NCI-H82 treated with DMSO at 0.1 percent for 48 hours (cell line): ENCODE results near the gene STK32C.

Experiments
- DNase-seq: peaks from one replicate; lab custom pipeline; 2025; ENCODE audit not compliant: unreplicated experiment; lab: John Stamatoyannopoulos, UW

Gene STK32C

DNA sequence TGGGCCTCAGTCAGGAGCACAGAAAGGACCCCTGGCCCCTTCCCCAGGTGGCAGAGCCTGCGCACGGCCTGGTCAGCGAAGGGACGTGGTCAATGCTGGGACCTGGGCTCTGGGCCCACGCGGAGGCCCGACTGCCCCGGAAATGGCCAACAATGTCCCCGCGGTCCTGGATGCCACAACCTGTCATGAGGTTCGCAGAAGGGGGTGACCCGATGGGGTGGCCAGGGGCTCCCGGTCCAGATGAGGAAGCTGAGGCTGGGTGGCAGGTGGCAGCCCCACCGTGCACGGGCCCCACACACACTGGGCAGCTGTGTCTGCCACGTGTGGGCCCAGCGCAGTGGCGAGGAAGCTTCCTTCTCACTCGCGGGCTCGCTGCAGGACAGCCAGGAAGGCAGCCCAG, 71.6 kb downstream of the STK32C start:
- no peak for DNase-seq

DNA sequence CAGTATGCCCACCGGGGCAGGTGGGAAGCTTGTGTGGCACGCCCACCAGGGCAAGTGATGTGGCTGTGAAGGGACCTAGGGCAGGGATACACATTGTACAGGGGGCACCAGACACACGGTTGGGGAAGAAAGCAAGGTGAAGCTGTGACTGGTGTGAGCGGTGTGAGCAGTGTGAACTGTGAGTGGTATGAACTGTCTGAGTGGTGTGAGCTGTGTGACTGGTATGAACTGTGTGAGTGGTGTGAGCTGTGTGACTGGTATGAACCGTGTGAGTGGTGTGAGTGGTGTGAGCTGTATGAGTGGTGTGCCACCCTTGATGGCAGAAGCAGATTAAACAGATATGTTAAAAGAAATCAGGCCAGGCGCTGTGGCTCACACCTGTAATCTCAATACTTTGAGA, 72.9 kb downstream of the STK32C start:
- no peak for DNase-seq

DNA sequence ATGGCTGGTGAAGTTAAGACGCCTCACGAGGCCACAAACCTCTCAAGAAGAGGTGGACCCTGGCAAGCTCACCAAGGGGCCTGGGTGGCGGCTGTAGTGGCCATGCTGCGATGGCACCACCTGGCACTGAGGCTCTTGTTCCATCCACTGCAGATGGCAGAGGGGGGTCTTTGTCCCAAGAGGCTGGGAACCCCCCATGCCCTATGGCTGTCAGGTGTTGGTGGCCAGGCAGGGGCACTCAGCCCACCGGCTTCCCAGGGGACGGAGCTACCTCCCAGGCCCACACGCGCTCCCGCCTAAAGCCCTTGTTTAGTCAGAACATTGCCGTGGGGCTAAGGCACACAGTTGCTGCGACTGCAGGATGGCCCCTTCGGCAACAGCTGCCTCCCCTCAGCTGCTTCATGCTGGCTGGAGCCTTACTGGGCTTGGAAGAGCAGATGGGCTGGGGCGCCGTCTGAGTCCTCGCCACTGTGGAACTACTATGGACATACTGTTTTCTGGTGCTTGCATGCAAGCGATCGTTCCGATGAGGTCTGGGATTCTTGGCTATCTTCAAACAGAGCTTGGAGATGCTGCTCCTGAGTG, 74.2 kb downstream of the STK32C start:
- DNase-seq: no peak

DNA sequence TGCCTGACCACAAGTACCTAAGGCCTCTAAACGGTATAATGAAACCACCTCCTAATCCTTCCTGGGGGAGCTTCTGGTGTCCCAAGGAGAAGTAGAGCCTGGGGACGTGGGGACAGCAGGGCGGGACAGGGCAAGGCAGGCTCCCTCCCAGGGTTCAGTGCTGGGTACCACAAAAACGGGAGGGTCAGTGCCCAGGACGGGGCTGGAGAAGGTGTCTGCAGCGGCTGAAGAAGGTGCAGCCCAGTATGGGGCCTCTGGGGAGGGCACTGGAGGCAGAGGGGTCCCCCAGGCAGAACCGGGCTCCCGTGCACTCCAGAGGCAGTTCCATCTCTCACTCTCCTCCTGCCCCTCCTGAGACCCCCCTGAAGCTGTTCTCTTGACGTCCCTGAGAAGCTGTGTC, 74.8 kb downstream of the STK32C start:
- no peak for DNase-seq

DNA sequence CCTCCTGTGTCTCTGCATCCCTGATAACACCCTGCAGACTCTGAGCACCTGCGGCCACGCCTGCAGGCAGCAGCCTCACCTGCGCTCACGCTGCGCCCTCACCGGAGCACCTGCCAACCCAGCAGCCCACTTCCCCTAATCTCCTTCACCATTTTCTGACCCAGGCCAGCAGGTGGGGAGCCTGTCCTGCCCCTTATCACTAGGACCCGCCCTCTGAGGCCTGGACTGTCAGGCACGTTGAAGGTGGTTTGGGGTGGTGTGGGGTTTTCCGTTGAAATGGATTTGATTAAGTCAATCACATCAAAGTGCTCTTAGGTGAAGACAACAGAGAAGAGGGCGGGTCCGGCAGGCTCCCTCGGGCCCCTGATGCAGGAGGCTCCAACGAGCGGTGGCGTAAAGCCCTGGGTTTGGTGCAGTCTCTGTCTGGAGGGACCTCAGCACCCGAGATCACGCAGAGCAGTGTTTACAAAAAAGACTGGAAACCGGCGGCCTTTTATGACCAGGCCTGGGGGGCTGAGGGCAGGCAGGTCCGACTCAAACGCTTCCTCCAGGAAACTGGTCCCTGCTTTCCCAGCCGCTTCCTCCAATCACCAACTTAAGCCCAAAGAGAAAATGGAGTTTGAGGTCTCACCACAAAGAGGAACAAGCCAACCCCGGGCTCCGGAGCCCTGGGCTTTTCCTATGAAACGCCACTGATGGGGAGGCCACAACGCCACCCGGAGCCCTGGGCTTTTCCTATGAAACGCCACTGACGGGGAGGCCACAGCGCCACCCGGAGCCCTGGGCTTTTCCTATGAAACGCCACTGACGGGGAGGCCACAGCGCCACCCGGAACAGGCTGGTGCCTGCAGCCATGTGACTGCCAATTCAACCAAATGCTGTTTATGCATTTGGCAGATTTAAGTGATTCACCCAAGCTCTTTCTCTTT, 75.5 kb downstream of the STK32C start:
- DNase-seq: no peak

DNA sequence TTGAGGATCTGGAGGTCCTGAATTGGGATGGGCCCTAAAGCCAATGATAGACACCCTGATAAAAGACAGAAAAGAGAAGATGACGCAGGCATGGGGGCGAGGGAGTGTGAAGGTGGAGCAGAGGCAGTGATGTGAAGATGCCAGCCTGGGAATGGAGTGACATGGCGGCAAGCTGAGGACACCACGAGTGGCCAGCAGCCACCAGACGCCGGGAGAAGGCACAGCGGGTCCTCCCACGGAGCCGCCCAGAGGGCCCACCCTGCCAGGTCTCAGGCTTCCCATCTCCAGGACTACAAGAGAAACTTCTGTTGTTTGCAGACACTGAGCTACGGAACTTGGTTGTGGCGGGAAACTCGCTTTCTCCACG, 76.1 kb downstream of the STK32C start:
- DNase-seq: no peak

DNA sequence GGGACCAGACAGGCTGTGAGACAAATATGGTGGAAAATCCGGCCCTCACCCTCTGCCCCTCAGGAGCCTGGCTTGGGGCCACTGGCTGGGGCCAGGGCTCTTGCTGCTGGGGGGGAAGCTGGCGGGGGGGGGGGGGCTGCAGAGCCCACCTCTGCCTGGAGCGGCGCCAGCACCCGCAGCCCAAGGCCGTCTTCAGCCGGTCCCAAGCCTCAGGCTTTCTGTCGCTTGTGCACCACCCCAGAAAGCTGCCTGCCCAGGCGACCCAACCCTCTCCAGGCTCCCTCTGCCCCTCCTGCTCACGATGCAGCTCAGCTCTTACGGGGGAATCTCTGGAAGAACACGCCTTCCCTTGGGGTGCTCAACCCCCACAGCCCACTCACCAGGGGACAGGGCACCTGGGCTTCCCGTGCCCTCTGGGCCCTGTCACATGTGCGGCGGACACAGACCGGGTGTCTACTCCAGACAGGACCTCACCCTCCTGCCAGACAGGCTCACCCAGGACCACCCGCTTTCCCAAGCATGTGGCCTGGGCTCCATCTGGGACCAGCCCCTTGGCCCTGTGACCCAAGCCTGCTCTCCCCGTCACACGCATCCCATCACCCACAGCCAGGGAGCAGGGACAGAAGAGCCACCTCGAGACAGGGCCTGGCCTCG, 77.1 kb downstream of the STK32C start:
- DNase-seq: no peak

DNA sequence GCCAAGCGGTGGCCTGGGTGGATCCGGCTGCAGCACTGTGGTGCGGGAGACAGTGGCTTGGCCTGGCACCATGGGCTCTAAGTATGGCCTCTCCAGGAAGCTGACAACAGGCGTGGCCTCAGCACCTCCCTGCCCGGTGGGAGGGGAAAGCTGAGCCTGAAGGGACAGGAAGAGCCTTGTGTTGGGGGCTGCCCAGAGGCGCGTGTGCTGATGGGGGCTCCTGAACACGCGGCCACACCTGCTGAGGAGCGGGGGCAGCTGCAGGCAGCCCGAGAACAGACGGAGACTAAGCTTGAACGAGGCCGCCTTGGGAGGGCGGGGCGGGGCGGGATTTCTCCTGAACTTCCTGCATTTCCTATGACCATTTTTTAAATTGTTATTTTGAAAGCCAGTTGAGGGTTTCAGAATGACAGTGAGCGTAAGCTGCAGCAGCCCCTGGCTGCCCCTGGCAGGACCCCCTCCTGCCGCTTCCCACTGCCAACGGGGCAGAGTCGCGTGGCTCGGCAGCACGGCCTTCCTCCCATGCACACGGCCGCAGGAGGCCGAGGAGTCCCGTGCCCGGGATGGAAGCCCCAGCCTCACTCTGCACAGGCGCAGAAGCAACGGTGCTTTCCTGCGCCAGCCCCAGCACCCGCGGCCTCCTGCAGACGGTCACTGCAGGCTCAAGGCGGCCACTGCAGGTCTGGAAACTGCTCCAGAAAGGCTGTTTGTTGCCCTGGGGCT, 77.8 kb downstream of the STK32C start:
- DNase-seq: no peak

DNA sequence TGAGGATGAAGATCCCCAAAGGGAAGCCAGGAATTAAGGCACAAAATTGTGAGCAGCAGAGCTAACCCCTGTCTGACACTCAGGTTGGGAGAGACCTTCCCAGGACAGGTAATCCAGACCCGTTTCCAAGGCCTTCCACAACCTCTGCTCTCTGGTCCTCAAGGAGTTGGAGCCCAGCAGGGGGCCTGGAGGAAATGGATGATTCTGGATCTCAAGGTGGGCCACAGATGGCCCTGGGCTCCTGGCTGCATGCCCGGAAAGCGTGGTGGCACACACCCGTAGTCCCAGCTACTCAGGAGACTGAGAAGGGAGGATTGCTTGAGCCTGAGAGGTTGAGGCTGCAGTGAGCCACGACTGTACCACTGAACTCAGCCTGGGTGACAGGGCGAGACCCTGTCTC, 78.7 kb downstream of the STK32C start:
- no peak for DNase-seq

DNA sequence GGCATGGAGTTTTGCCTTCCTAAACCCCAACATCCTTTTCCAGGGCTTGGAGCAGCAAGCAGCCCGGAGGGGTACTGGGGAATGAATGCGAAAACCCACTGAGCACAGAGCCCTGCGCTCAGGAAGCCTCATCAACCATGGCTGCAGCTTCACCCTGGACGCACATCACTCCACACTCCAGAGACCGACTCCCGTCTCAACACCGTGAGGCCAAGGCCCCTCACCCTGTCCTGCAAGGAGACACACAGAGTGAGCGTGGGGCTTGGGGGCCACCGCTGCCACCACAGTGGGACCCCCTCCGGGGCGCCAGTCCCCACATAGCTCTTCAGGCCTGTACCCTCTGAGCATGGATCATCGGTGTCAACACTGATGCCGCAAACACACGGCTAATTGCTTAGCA, 79.1 kb downstream of the STK32C start:
- no peak for DNase-seq

DNA sequence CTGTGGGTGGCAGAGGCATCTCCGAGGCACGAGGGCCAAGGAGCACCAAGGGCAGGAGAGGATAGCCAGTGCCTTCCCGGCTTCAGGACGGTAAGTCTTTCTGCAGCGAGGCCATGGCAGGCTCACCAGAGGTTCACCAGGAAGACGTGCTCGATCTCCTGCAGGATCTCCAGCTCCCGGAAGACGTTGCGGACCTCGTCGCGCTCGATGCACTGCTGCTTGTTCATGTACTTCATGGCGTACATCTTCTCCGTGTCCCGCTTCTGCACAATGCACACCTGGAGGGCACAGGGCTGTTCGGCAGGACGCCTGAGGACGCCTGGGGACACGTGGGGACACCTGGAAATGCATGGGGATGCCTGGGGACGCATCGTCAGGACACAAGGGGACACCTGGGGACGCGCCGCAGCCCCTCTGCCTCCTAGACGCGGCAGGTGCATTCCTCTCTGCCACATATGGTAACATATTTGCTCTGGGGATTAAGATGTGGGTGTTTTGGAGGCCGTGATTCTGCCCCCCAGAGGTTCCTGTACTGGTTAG, 79.8 kb downstream of the STK32C start:
- no peak for DNase-seq

DNA sequence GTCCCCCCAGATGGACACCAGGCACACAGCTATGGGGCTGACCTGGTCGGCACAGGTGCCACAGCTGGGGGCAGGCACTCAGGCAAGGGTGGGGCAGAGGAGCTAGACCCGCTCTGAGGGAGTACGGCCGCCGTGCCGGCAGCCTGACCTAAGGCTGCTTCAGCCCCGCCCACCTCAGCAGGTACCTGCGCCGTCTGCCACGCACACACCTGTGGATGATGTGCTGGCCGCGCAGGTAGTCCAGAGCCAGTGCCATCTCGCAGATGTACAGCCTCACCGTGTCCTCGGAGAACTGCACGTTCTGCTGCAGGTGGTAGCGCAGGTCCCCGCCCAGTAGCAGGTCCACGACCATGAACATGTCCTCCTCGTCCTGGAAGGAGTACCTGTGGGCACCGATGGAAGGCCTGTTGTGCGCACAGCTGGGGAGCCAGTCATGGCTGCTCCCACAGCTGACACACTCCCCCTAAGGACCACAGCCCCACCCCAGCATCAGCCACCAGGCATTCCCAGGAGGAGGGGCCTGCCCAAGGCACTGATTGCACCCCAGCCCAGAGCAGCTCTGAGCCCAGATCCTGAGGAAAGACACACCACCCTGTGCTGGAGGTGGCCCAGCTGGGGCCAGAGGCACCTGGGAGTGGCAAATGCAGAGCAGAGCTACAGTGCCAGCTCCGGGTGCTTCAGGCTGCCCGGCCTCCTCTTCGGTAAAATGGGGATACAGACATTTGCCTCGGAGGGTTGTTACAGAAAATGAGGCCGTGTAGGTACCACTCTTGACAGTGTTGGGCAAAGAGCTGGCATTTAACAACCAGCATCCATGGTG, 81.0 kb downstream of the STK32C start:
- DNase-seq: no peak

DNA sequence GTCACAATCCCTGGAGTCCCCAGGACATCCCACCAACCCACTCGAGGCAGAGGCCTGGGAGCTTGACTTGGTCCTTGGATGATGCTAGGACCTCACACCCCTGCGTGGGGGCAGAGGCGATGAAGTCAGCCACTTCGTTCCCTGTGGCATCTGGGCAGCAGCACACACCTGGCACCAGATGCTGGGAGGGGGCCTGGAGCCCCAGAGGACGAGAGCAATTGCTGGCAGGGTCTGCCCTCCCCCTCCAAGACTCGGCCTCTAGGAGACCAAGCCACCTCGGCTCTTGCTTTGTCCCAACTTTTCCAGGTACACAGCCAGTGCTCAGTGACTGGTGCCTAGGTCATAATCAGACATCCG, 81.9 kb downstream of the STK32C start:
- DNase-seq: no peak

DNA sequence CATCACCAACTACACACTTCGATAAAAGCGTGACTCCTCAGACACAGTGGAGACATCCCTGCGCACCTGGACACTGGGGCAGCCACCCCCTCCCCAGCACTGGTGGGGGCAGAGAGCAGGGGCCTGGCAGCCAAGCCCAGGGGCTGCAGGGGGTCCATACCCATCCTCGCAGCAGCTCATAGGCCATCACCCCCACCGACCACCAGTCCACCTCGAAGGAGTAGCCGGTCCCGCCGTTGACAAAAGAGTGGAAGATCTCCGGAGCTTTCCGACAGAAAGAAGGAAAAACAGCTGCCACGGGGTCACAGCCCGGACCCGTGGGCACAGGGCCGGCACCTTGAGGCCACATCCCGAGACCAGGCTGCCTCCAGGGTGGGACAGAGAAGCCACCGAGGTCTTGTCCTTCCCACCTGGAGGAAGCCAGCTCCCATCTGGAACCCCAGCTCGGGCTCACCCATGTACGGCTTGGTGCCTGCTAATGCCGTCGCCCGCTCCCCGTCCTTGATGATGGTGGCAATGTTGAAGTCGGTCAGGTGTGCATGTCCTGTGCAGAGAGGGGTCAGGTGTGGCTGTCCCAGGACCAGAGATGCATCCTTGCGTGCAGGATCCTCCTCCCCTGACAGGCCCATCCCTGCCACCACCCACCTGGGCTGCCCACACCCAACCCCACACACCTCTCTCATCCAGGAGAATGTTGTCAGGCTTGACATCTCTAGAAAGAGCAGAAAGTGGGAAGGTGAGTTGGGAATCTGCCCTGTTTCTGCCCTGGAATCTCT, 82.5 kb downstream of the STK32C start:
- DNase-seq: no peak

DNA sequence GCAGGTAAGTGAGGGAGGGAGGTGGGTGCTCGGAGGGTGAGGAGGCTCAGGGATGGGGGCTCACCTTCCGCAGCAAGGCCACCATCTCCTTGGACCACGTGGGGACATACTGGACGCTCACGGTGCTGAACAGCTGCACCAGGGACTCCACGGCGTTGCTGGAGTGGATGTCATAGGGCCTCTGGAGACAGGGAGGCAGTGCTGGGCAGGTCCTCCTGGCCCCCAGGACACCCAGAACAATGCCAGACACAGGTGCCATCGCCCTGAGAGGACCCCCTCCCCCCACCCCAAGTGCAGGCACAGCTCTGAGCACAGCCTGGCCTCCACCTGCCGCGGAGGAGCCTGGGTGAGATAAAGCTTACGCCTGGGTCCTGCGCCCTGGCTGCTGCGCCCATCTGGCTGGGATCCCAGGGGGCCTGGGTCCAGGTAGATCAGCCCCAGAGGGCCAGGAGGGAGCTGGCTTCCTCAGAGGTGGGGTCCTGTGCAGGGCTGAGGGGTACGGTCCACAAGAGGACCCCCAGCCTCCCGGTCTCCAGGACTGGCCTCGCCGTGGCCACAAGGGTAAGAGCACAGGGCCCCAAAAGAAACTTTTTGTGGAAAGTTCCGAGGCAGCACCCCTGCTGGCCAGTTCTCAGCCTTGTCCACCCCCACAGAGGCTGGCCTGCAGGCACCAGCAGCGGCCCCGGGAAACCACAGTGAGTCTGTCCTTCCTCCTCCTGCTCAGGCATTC, 83.2 kb downstream of the STK32C start:
- no peak for DNase-seq

DNA sequence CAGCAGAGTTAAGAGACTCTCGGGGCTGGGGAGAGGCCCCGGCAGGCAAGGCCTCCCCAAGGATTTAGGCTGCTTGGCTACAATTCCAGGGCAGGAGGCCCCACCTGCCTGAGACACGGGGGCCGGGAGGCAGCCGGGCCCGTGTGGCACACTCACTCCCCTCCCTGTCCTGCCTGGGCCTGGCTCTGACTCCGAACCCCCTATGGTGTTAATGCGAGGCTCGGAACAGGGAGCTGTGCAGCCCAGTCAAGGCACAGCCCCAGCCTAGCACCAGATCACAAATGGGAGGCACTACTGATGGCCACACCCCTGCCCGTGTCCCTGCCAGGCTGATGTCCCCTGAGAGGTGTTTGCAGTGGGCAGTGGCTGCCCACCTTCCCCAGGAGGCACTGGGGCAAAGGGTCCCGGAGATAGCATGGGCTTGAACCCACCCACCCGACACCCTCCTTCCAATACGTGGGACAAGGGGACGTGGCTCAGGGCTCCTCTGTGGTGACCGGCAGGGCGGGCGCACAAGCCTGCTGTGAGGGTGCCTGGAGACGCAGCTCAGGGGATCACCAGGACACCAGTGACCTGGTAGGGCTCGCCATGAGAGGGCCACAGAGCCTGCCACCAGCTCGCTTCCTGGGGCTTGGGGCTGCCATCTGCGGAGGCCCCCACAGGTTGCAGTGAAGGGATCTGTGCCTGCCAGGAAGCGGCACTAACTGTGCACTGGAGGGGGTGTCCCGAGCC, 84.0 kb downstream of the STK32C start:
- no peak for DNase-seq

DNA sequence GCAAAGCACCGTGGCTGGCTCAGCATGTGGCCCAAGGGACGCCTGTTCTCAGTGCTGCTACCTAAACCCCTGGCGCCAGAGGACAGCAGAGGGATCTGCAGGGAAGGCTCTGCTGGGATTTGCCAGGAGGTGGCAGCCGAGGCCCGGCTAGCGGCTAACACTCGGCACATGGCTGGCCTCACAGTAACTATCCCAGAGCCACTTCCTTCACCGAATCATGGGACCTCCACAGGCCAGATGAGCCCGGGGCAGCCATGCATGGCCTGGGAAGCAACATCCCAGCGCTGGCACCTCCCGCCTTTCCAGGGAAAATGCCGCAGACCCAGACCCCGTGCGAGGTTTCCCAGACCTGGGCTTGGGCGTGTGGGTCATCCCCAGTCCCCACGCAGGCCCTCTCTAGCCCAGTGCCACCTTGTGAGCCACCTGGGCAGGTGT, 84.6 kb downstream of the STK32C start:
- DNase-seq: peak; percentile 26

DNA sequence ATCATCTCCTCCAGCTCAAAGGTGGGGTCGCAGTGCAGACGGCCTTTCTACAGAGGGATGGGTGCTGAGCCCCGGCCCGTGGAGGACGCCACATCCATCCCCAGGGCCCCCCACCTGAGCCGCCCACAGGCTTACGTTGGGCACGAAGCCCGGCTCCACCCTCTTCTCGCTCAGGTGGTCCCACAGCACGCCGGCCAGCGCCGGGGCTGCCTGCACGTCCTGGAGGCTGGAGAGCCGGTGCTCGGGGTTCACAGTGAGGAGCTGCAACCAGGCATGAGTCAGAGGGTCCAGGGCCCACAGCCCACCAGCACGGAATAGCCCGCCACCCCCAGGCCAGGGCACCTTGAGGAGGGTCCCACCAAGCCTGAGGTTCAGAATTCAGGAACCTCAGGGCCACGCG, 85.0 kb downstream of the STK32C start:
- no peak for DNase-seq
